NCI-H345 (cell line): Measurements from ENCODE around the gene IFNB1.

ENCODE experiments used
- DNase-seq: peaks from one replicate; lab custom pipeline; 2025; lab: John Stamatoyannopoulos, UW

The IFNB1 gene

DNA sequence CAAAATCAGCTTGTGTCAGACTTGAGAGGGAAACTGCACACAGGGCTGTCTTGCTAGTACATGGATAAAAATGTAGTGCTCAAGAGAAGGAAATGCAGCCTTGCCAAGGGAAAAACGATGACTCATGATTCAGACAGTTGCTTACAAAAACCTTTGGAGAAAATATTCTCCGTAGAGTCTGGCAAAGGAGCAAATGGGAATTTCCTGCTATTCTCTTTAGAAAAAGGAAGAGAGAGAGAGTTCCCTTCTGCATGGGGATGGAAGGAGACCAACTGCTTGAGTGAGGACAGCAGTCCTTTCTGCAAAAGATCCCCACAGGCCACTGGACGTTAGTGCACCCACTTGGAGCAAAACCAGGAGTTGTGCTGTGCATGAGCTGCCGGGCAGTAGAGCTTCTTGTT lies 7.6 kb downstream of the IFNB1 start:
- DNase-seq = no peak

DNA sequence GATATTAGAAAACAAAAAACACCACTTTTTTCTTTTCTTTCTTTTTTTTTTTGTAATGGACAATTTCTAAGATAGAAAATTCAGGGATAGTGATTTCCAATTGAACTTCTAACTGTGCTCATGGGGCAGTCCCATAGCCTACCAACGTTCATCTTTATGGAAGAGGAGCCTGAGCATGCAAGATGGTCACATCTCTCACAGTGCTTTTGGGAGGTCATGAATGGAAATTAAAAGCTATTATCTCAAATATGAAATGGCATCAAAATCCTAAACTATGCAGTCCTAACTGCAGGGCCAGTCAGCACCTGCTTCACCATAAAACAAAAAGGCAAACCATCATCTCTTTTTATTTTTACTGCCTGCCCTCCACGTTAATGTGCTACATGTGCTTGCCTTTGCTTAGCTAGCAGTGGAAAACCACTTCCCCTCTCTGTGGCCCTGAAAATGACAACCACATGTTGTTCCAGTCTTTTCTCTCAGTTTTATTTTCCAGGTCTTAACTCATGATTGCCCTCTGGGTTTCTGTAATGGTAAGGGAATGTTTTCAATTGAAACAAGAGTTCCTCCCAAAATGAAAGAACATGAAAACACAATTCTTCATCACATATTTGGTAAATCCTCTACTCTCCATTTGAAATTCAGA lies 16.7 kb downstream of the IFNB1 start:
- no peak for DNase-seq

DNA sequence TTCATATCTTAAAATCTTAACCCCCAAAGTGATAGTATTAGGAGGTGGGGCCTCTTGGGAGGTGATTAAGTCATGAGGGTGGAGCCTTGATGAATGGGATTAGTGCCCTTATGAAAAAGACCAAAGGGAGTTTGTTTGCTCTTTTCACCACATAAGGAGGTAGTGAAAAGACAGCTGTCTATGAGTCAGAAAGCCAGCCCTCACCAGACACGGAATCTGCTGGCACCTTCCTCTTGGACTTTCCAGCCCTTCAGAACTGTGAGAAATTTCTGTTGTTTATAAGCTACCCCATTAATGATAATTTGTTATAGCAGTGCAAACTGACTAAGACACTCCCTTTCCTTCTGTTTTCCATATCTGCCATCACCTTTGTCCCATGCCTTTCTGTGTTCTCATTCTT lies 20.8 kb downstream of the IFNB1 start:
- DNase-seq = no peak

DNA sequence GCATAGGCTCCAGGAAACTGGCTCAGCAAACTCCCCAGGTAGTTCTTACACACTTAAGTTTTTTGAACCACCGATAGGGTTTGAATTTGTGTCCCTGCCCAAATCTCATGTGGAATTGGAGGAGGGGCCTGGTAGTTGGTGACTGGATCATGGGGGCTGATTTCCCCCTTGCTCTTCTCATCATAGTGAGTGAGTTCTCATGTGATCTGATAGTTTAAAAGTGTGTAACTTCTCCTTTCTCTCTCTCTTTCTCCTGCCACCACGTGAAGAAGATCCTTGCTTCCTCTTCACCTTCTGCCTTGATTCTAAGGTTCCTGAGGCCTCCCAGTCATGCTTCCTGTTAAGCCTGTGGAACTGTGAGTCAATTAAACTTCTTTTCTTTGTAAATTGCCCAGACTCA lies 23.9 kb downstream of the IFNB1 start:
- no peak for DNase-seq

DNA sequence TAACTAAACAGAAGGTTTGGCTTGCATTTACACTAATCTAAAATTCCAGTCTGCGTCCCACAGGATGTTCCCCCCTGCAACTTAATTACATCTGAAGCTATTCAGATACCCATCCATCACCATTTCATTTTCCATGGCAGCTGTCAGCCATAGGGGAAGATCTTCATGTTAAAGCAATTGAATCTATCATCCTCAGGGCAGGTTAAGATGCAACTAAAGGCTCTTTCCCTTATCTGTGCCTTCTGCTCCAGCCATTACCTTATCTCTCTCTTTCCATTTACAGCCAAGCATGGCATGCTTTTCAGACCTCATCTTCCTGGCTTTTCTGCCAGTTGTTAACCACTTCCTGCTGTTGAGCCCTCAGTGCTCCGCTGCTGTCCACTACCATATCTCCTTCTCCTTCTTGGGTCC lies 30.5 kb downstream of the IFNB1 start:
- no peak for DNase-seq

DNA sequence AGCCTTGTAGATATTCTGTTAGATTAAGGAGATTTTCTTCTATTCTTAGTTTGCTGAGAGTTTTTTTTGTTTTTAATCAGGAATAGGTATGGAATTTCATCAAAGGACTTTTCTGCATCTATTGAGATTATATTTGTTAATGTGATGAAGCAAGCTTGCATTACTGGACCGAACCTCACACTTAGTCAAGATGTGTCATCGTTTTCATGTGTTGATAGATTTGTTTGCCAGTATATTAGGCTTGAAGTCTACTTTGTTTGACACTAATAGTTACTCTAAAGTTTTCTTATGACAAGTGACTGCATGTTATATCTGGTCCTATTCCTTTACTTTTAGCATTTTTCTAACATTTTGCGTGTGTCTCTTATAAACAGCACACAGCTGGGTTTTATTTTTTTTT lies 33.9 kb downstream of the IFNB1 start:
- no peak for DNase-seq

DNA sequence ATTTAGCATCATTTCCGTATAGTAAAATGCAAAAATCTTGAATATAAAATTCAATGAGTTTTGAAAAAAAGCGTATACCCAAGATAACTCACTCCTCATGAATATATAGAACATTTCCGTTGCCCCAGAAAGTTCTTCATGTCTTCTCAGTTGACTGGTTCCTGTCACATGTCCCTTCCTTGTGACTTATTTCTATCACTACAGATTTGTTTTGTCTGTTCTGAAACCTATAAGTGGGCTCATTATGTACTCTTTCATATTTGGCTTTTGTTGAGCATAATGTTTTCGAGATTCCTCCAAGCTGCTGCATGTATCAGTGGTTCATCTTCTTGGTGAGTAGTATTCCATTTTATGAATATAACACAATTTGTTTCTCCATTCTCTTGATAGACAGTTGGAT lies 35.3 kb downstream of the IFNB1 start:
- no peak for DNase-seq

DNA sequence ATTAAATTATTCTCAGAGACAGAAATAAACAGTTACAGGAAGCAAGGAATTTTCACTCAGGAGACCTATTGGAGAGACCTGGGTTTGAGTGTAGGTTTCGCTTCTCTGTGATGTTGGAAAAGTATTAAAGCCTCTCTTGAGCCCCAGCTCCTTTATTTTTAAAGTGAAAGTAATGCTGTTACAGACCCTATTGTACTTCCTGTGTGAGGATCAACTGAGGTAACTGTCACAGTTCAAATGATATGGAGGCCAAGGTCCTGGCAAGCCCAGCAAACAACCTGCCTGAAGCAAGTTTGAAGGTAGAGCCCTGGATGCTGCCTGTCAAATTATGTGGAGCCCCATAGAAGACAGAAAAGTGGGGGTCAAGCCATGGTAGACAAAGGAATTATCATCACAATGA lies 38.4 kb downstream of the IFNB1 start:
- no peak for DNase-seq

DNA sequence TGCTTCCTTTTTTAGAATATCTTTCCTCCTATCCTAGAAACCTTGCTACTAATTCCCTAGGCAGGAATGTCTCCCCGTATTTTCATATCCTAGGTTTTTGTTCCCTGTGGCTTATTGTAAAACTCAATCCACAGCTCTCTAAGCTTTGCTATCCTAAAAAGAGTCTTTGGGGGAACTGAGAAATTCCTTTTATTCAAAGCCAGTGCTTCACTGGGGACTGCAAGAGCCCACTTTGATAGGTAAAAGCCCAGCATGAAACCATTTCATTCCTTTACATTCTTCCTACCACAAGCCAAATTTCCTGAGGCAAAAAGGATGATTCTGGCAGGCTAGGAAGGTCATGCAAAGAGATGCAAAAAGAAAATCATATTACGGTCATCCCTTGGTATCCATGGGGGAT lies 40.5 kb downstream of the IFNB1 start:
- DNase-seq = no peak

DNA sequence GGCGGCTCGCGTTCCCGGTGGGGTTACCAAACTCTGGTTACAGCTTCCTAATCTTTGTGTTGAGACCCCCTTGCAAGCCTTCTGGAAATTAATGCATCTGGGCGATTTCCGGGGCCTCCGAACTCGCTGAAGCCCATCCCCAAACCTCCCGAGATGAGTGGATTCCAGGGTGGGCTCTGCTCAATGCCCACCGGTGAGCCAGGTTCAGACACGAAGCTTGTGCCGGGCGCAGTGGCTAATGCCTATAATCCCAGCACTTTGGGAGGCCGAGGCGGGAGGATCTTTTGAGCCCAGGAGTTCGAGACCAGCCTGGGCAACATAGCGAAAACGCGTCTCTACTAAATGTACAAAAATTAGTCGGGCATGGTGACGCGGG lies 45.9 kb downstream of the IFNB1 start:
- no peak for DNase-seq

DNA sequence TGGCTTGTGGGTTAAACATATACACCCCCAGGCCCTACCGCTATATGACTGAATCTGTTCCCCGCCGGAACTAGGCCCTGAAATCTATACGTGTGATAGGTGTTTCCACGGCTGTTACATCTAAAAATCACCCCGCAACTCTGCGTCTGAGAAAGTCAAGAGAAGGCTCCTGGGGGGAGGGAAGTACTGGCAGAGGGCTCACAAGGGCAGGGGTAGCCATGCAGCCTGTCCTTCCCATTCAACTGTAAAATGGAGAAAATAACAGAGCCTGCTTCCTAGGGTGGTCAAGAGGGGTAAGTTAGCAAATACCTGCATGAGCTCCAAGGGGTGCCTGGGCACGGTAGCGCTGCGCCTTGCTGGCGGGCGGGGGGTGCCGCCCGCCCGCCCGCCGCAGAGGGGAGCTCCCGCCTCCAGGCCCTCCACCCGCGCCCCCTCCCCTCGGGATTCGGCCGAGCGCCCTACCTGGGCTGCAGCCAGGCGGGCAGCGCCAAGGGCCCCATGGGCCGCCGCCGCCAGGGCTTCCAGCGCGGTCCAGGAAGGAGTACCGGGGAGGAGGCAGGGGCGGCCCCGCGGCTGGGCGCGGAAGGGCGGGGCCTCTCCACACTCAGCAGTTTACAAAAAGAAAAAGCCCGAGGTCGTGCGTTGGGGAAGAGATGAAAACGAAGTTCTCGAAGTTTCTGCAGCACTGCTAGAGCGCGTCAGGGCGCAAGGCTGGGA lies 46.5 kb downstream of the IFNB1 start, which contains the start of gene HACD4:
Gene HACD4, minus strand, starts transcription at position 550 of the 717 bp plus-strand sequence. Its CDS starts 50 bp downstream, at position 500.
- peak; percentile 42 for DNase-seq

DNA sequence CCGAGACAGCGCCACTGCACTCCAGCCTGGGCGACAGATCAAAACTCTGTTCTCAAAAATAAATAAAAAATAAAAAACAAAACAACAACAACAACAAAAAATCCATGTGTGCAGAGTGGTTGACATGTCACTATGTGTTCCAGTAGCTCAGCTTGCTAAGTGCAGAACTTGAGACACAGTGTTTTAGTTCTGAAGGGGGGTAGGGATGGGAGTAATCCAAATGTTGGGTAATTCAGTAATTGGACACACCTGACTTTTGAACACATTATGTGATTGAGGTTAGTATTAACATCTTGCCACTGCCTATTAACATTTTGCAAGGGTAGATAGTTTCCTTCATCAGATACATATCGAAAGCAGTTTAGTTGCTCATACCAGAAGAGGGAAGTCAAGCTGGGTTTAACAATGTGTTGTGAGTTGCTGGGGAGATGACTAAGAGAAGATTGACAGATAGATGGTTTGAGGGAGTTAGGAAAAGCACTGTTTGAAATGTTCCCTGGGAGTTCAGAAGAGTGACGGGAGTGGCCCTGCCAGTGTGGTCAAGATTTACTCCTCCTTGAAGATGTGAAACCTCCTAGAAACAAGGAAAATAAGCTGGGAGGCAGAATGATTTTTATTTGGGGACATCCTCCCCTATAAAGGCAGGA lies 47.2 kb downstream of the IFNB1 start:
- no peak for DNase-seq

DNA sequence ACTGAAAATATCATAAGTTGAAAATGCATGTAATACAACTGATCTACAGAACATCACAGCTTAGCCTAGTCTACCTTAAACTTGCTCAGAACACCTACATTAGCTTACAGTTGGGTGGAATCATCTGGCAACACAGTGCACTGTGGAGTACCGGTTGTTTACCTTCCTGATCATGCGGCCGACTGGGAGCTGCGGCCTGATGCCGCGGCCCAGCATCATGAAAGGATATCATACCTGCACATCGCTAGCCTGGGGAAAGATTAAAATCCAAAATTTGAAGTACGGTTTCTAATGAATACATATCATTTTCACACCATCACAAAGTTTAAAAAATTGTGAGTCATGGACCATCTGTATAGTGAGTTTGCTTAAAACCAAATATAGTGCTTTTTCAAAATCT lies 48.1 kb downstream of the IFNB1 start:
- no peak for DNase-seq

DNA sequence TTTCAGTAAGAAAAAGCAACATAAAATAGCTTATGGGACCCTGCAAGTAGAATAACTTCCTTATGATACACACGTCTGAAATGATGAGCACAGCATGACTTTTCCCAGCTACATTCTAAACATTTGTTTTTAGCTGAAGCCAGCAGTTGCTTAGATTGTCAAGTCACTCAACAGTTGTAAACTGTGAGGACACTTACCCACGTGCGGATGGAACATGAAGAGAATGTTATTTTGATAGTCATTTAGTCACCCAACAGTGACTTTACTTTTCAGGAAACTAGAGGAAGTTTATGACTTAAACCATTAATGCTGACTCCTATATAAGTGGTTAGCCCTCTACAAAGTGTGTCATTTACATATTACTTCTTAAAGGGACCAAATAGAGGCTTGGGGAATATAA lies 49.3 kb downstream of the IFNB1 start:
- DNase-seq = no peak

DNA sequence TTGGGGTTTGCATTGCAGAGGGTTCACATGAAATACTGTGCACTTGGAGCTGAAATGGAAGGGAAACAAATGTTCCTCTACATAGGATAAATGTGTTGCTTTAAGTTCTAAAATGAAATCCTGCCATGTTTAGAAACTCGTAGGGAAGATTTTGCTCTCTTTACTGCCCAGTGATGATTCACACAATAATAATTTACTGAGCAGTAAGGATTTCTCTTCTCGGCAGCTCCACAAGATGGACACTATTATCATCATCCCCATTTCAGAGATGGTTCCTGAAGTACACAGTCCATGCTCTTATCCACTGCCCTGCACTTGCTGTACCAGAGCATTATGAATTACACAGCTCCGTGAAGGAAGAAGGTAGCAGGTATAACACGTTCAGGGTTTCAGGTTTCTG lies 50.4 kb downstream of the IFNB1 start:
- DNase-seq = no peak
